WERI-Rb-1 (cell line): Measurements from ENCODE around the gene PCDHA12.
A peak's percentile ranks its signal among the peaks of the same experiment; 100 is the strongest.
"Not testable (repeated sequence)": the region's sequence is repeated elsewhere in the genome, so short reads cannot be mapped to it uniquely, and the experiment has no call there.

ENCODE experiments used
- DNase-seq: peaks from one replicate; pipeline ENCODE4 v3.0.0-alpha.2; 2020
- H3K27ac ChIP-seq: fragments of 250-450 bp; sonication (Bioruptor Pico); 2 replicates; pipeline ENCODE4 v1.5.1; 2020; ENCODE audit warnings: mild to moderate bottlenecking, moderate library complexity
- H3K27me3 ChIP-seq: fragments of 250-450 bp; sonication (Bioruptor Pico); 2 replicates; pipeline ENCODE4 v1.5.1; 2021; ENCODE audit warnings: mild to moderate bottlenecking, low read depth, moderate library complexity; ENCODE audit not compliant: insufficient read depth, severe bottlenecking
- H3K36me3 ChIP-seq: fragments of 250-450 bp; sonication (Bioruptor Pico); 2 replicates; pipeline ENCODE4 v1.5.1; 2020; ENCODE audit warnings: mild to moderate bottlenecking, moderate library complexity
- H3K4me3 ChIP-seq: 2 replicates; pipeline ENCODE4 v1.5.1; 2011; ENCODE audit warnings: low read depth, mild to moderate bottlenecking, control low read depth, low read length
- H3K9me3 ChIP-seq: fragments of 250-450 bp; sonication (Bioruptor Pico); 2 replicates; pipeline ENCODE4 v1.5.1; 2021; ENCODE audit warnings: mild to moderate bottlenecking, moderate library complexity; ENCODE audit not compliant: severe bottlenecking
- CTCF ChIP-seq: IDR thresholded peaks from 2 replicates; pipeline ENCODE4 v1.5.1; 2011; ENCODE audit warnings: low read depth, mild to moderate bottlenecking, control low read depth, inconsistent platforms, low read length

The PCDHA12 gene

GRCh38 chr5:140834439-140835008, 40.6 kb upstream of the PCDHA12 start:
- not testable (repeated sequence) for H3K9me3 ChIP-seq, H3K27me3 ChIP-seq, H3K36me3 ChIP-seq
- TF ChIP-seq CTCF = 0 out of 2 replicates have a peak, but pooled peaks have one; percentile 15
- DNase-seq = peak; percentile 33
- Histone ChIP-seq H3K4me3 (peak overlapping the region; percentile 81), H3K27ac (peak overlapping the region; percentile 70)

GRCh38 chr5:140835622-140836510, 39.2 kb upstream of the PCDHA12 start:
- no peak for DNase-seq
- TF ChIP-seq CTCF = no peak
- H3K4me3 ChIP-seq = no peak overlapping the region

DNA sequence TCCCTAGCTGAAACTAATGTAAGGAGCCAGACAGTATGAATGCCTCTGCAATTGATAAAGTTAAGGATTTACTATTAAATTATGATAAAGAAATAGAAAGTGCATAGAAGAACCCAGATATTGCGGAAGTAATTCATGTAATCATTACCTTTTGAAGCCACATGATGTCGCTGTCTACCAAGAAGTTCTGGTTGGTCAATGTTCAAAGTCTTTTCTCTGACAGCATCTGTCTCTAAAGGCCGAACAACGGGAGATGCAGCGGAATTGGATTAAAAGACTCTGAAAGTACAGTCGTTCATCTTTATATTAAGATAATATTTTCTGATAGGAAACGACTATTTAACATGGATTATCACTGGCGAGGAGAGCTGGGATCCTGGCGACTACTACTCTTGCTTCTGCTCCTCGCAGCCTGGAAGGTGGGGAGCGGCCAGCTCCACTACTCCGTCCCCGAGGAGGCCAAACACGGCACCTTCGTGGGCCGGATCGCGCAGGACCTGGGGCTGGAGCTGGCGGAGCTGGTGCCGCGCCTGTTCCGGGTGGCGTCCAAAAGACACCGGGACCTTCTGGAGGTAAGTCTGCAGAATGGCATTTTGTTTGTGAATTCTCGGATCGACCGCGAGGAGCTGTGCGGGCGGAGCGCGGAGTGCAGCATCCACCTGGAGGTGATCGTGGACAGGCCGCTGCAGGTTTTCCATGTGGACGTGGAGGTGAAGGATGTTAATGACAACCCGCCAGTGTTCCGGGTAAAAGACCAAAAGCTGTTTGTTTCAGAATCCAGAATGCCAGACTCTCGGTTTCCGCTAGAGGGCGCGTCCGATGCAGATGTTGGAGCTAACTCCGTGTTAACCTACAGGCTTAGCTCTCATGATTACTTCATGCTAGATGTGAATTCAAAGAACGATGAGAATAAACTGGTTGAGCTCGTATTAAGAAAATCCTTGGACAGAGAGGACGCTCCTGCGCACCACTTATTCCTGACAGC, 33.8 kb upstream of the PCDHA12 start, which contains the start of gene PCDHA8:
Gene PCDHA8, plus strand, starts transcription at position 210 of the 985 bp plus-strand sequence. Its CDS starts 135 bp downstream, at position 345.
- no peak for DNase-seq
- H3K27me3 ChIP-seq = no peaks in the 10 kb centered on the region
- no peak within 1 kb of the TSS for H3K27ac ChIP-seq
- TF ChIP-seq CTCF = peak; percentile 28; the same call in 1 of the 2 replicates
- H3K36me3 ChIP-seq = no peaks in the 10 kb centered on the region
- H3K9me3 ChIP-seq = peaks cover 4% of the 10 kb centered on the region
- peak within 1 kb of the TSS; percentile 29 for H3K4me3 ChIP-seq

More at GRCh38 chr5:140835622-140836510, 39.2 kb upstream of the PCDHA12 start:
- H3K27me3 ChIP-seq = no peaks in the 10 kb centered on the region
- peaks cover 2% of the 10 kb centered on the region for H3K9me3 ChIP-seq
- H3K27ac ChIP-seq = no peak overlapping the region
- no peaks in the 10 kb centered on the region for H3K36me3 ChIP-seq

- DNase-seq = no peak
- no peak for TF ChIP-seq CTCF
- H3K9me3 ChIP-seq = peaks cover 4% of the 10 kb centered on the region
- no peaks in the 10 kb centered on the region for H3K27me3 ChIP-seq
- H3K4me3 ChIP-seq = no peak overlapping the region
- no peak overlapping the region for H3K27ac ChIP-seq
- H3K36me3 ChIP-seq = no peaks in the 10 kb centered on the region
These were observed 32.0 kb upstream of the PCDHA12 start for GRCh38 chr5:140842798-140843733.

DNA sequence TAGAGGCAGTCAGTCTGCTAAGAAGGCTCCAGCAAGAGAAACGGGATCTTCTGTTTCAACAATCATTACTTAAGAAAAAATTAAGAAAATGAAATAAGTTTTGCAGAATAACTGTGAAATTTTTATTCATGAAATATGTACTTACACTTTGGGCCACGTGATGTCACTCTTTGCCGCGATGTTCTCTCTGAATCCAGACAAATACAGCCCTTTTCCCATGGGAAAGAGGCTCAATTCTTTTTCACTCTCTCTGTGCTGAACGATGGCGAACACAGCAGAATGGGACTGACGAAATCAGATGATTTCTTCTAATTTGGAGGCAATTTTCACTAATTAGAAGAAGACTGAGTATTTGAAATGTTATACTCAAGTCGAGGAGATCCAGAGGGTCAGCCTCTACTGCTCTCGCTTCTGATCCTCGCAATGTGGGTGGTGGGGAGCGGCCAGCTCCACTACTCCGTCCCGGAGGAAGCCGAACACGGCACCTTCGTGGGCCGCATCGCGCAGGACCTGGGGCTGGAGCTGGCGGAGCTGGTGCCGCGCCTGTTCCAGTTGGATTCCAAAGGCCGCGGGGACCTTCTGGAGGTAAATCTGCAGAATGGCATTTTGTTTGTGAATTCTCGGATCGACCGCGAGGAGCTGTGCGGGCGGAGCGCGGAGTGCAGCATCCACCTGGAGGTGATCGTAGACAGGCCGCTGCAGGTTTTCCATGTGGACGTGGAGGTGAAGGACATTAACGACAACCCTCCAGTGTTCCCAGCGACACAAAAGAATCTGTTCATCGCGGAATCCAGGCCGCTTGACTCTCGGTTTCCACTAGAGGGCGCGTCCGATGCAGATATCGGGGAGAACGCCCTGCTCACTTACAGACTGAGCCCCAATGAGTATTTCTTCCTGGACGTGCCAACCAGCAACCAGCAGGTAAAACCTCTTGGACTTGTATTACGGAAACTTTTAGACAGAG, 26.7 kb upstream of the PCDHA12 start, which contains the start of gene PCDHA9:
Gene PCDHA9, plus strand, starts transcription at position 244 of the 964 bp plus-strand sequence. Its CDS starts 114 bp downstream, at position 358.
- H3K36me3 ChIP-seq, H3K9me3 ChIP-seq, H3K27ac ChIP-seq, H3K4me3 ChIP-seq, DNase-seq, H3K27me3 ChIP-seq: not testable (repeated sequence)

DNA sequence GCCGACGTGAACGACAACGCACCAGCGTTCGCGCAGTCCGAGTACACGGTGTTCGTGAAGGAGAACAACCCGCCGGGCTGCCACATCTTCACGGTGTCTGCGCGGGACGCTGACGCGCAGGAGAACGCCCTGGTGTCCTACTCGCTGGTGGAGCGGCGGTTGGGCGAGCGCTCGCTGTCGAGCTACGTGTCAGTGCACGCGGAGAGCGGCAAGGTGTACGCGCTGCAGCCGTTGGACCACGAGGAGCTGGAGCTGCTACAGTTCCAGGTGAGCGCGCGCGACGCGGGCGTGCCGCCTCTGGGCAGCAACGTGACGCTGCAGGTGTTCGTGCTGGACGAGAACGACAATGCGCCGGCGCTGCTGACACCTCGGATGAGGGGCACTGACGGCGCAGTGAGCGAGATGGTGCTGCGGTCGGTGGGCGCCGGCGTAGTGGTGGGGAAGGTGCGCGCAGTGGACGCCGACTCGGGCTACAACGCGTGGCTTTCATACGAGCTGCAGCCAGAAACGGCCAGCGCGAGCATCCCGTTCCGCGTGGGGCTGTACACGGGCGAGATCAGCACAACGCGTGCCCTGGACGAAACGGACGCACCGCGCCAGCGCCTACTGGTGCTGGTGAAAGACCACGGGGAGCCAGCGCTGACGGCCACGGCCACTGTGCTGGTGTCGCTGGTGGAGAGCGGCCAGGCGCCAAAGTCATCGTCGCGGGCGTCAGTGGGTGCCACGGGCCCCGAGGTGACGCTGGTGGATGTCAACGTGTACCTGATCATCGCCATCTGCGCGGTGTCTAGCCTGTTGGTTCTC, 25.1 kb upstream of the PCDHA12 start:
- not testable (repeated sequence) for H3K9me3 ChIP-seq, H3K36me3 ChIP-seq, H3K27ac ChIP-seq, H3K4me3 ChIP-seq, H3K27me3 ChIP-seq, DNase-seq
